ENCODE measurements around the gene FUT9.

DNA sequence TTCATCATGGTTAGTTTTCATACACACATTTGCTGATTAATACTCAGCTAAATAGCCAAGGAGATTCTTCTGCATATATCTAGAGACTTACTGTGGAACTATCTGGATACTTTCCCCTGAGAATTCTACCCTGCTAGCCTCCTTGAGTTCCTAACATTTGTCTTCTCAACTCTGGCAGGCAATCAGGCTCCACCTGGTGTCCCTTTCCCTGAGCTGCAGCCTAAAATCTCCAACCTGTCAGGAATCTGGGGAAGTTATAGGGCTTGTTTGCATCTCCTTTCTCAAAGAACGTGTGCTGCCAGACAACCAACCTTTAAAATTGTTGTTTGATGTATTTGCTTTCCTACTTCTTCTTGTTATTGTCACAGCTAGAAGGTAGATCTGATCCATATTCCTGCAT lies 73.4 kb downstream of the FUT9 start:
- TF ChIP-seq, protein P1, sequence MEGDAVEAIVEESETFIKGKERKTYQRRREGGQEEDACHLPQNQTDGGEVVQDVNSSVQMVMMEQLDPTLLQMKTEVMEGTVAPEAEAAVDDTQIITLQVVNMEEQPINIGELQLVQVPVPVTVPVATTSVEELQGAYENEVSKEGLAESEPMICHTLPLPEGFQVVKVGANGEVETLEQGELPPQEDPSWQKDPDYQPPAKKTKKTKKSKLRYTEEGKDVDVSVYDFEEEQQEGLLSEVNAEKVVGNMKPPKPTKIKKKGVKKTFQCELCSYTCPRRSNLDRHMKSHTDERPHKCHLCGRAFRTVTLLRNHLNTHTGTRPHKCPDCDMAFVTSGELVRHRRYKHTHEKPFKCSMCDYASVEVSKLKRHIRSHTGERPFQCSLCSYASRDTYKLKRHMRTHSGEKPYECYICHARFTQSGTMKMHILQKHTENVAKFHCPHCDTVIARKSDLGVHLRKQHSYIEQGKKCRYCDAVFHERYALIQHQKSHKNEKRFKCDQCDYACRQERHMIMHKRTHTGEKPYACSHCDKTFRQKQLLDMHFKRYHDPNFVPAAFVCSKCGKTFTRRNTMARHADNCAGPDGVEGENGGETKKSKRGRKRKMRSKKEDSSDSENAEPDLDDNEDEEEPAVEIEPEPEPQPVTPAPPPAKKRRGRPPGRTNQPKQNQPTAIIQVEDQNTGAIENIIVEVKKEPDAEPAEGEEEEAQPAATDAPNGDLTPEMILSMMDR (IDR thresholded peaks at IDR 0.05): peak; percentile 38
- no peak for TF ChIP-seq POLR2AphosphoS5 (IDR thresholded peaks at IDR 0.05; ENCODE audit: low read depth, low read length)

Data from Panc1 (cell line).